Iris pigment epithelial cell (primary cell): ENCODE data around the gene IFNG-AS1.

ENCODE experiments used
- DNase-seq: peaks from one replicate; pipeline ENCODE4 v3.0.0-alpha.2; 2011; ENCODE audit warnings: low read depth

Gene IFNG-AS1

GRCh38 chr12:68037616-68038255 lies 48.5 kb downstream of the IFNG-AS1 start:
- DNase-seq = no peak

- no peak for DNase-seq
Measured at GRCh38 chr12:68038650-68039049, 49.4 kb downstream of the IFNG-AS1 start.

- peak; percentile 75 for DNase-seq
Measured at GRCh38 chr12:68040450-68041075, 51.3 kb downstream of the IFNG-AS1 start.

GRCh38 chr12:68042212-68042699 lies 53.0 kb downstream of the IFNG-AS1 start:
- no peak for DNase-seq

- no peak for DNase-seq
Measured at GRCh38 chr12:68043435-68043834, 54.2 kb downstream of the IFNG-AS1 start.

GRCh38 chr12:68048648-68049297 lies 59.5 kb downstream of the IFNG-AS1 start:
- DNase-seq = no peak

- no peak for DNase-seq
Measured at GRCh38 chr12:68056300-68056699, 67.1 kb downstream of the IFNG-AS1 start.

- DNase-seq = no peak
Measured at GRCh38 chr12:68063900-68064590, 74.8 kb downstream of the IFNG-AS1 start.

GRCh38 chr12:68065163-68065562 lies 75.9 kb downstream of the IFNG-AS1 start:
- no peak for DNase-seq

GRCh38 chr12:68065687-68066086 lies 76.4 kb downstream of the IFNG-AS1 start:
- DNase-seq = no peak

- DNase-seq = peak; percentile 8
Measured at GRCh38 chr12:68067762-68068376, 78.6 kb downstream of the IFNG-AS1 start.

- DNase-seq = no peak
Measured at GRCh38 chr12:68069275-68069674, 80.0 kb downstream of the IFNG-AS1 start.
